HL-60/S4 treated with retinoic acid at 250 ng/mL for 4 days and 3 days (cell line): Measurements from ENCODE around the gene LGALSL.
"Not testable (repeated sequence)": the region's sequence is repeated elsewhere in the genome, so short reads cannot be mapped to it uniquely, and the experiment has no call there.

Experiments
- in situ Hi-C: fragments of 300-500 bp; cut with MboI; formaldehyde crosslinking; loops from 2 replicates; pipeline ENCODE4 v1.7.0; 2022; ENCODE audit warnings: low sequenced_read_pairs

LGALSL gene

GRCh38 chr2:64442277-64442676 lies 11.7 kb upstream of the LGALSL start:
- in situ Hi-C loops, result no loop called here

GRCh38 chr2:64442801-64443429 lies 11.0 kb upstream of the LGALSL start:
- in situ Hi-C loops, result no loop called here

GRCh38 chr2:64445970-64446369 lies 8.0 kb upstream of the LGALSL start:
- in situ Hi-C loops, result not testable (repeated sequence)

- in situ Hi-C loops, result no loop called here
These were observed 6.5 kb upstream of the LGALSL start for GRCh38 chr2:64447317-64448040.

- in situ Hi-C loops, result no loop called here
These were observed 5.9 kb upstream of the LGALSL start for GRCh38 chr2:64448041-64448426.

GRCh38 chr2:64451051-64451450 lies 2.9 kb upstream of the LGALSL start:
- in situ Hi-C loops, result no loop called here

- in situ Hi-C loops, result no loop called here
These were observed 697 bp downstream of the LGALSL start for GRCh38 chr2:64454386-64455332.

- in situ Hi-C loops, result no loop called here
These were observed 1.6 kb downstream of the LGALSL start for GRCh38 chr2:64455545-64455944.

GRCh38 chr2:64456293-64456692 lies 2.3 kb downstream of the LGALSL start:
- in situ Hi-C loops, result no loop called here

- in situ Hi-C loops, result no loop called here
These were observed 3.6 kb downstream of the LGALSL start for GRCh38 chr2:64457524-64457923.

GRCh38 chr2:64459575-64459974 lies 5.6 kb downstream of the LGALSL start:
- in situ Hi-C loops, result no loop called here

- in situ Hi-C loops, result no loop called here
These were observed 6.4 kb downstream of the LGALSL start for GRCh38 chr2:64460330-64460729.

- in situ Hi-C loops, result no loop called here
These were observed 7.5 kb downstream of the LGALSL start for GRCh38 chr2:64461271-64462058.

- in situ Hi-C loops, result no loop called here
These were observed 8.2 kb downstream of the LGALSL start for GRCh38 chr2:64462171-64462570.

GRCh38 chr2:64462940-64463700 lies 9.2 kb downstream of the LGALSL start:
- in situ Hi-C loops, result no loop called here

- in situ Hi-C loops, result no loop called here
These were observed 9.8 kb downstream of the LGALSL start for GRCh38 chr2:64463781-64464180.

- in situ Hi-C loops, result no loop called here
These were observed 12.6 kb downstream of the LGALSL start for GRCh38 chr2:64466478-64467085.

GRCh38 chr2:64467096-64467843 lies 13.3 kb downstream of the LGALSL start:
- in situ Hi-C loops, result no loop called here

GRCh38 chr2:64469261-64469660 lies 15.3 kb downstream of the LGALSL start:
- in situ Hi-C loops, result no loop called here
